Measurements from ENCODE around the gene ADGRL3.

Gene ADGRL3

DNA sequence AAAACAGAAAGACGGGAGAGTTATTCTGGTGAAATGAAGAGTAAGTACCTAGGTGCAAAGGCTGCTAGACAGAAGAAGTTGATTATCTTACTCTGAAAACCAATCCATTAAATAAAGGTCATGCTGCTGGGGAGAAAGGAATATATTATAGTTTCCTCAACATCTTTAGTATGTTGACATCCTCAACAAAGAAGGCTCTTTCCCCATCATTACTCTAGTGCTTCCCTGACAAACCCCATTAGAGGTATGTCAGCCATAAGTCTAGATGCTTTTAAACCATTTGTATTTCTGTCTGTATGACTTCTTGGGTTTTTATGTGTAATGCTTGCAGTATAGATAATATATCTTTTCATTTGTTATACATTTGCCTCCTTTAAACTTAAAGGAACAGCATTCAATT lies 75.9 kb downstream of the ADGRL3 start:
- no peak overlapping the region for H3K4me3 Mint-ChIP-seq
- no peak overlapping the region for H3K27ac Mint-ChIP-seq
- no peak for ATAC-seq (replicated peaks)

DNA sequence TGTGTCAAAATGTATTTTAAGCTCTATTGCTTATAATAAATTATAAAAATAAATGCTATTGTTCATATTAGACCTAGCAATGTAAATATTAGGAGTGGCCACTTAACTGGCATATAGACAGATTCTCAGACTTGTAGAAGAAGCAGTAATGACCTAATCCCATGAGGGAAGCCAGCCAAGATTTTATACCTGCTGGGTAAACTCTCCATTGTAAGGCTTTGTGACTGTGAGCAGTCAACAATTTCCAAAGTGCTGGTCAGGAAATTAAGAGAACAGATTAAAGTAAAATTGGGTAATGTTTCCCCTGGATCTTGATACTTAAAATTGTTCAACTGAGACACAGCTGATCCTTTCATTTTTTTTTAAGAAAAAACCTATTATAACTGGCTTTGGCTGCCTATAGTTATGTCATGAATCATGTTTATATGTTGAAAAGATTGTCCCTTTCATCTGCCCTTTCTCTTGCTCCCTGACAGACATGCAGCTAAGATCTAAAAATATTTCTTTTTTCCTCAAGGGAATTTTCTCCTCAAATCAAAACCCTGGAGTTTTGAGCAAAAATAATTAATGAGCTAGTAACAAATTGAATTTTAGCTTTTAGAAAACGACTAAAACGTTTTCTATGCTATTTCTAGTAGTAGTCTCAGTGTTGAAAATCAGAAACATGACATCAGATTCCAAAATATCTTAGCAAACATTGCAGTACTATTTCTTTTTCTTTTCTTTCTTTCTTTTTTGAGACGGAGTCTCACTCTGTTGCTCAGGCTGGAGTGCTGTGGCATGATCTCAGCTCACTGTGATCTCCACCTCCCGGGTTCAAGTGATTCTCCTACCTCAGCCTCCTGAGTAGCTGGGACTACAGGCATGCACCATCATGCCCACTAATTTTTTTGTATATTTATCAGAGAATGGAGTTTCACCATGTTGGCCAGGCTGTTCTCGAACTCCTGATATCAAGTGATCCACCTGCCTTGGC lies 77.9 kb downstream of the ADGRL3 start:
- DNase-seq, result no peak
- H3K36me3 Mint-ChIP-seq, result no peaks in the 10 kb centered on the region

More for the DNA sequence above, 75.9 kb downstream of the ADGRL3 start:
- Mint-ChIP-seq H3K27me3 (no peaks in the 10 kb centered on the region), H3K4me1 (no peaks in the 10 kb centered on the region), H3K9me3 (no peaks in the 10 kb centered on the region), H3K36me3 (no peaks in the 10 kb centered on the region)
- DNase-seq, result no peak

DNA sequence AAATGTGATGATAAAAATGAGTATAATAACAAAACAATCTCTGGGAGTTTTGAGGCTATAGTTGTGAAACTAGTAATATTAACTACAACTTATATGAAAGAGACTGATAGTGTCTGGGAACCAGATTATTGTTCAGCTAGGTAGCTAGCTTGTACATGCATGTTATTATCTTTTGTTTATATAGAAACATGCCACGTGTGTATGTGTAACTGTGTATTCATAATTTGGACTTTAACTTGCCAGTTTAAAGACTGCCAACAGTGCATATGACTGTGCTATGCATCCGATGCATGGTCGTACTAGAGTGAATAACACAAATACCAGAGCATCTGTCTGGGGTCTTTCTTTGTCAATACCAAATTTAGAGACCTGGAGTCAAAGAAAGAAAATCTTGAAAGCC lies 92.2 kb downstream of the ADGRL3 start:
- no peak overlapping the region for H3K27ac Mint-ChIP-seq
- no peaks in the 10 kb centered on the region for H3K4me1 Mint-ChIP-seq
- no peak for ATAC-seq (replicated peaks)
- DNase-seq, result no peak
- H3K27me3 Mint-ChIP-seq, result no peaks in the 10 kb centered on the region
- H3K9me3 Mint-ChIP-seq, result peaks cover 0 to 1% of the 10 kb centered on the region in 2 donors
- no peak overlapping the region for H3K4me3 Mint-ChIP-seq
- no peaks in the 10 kb centered on the region for H3K36me3 Mint-ChIP-seq

More for the DNA sequence above, 77.9 kb downstream of the ADGRL3 start:
- H3K27me3 Mint-ChIP-seq, result no peaks in the 10 kb centered on the region
- no peaks in the 10 kb centered on the region for H3K4me1 Mint-ChIP-seq
- no peak overlapping the region for H3K27ac Mint-ChIP-seq
- ATAC-seq (replicated peaks), result no peak
- H3K9me3 Mint-ChIP-seq, result no peaks in the 10 kb centered on the region
- H3K4me3 Mint-ChIP-seq, result no peak overlapping the region

DNA sequence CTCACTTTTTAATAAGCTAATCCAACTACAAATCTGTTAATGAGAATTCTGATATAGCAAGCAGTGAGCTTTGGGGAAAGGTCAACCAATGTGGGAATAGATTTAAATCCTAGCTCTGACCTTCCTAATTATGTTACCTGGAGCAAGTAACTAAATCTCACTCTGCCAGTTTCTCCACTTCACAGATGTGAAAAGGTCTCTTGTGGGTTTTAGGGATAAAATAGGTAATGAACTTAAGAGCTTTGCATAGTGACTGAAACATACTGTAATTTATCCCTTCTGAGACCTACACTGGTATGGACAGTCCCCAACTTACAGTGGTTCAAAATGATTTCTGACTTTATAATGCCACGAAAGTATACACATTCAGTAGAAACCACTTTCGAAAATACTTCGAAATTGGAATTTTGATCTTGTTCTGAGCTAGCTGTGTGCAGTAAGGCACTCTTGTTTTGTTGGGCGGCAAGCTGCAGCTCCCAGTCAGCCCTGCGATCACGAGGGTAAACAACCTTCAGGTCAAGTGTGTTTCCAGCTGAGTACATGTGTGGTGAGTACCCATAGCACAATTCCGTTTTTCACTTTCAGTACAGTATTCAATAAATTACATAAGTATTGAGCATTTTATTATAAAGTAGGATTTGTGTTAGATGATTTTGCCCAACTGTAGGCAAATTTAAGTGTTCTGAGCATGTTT lies 93.7 kb downstream of the ADGRL3 start:
- Mint-ChIP-seq H3K27ac (no peak overlapping the region), H3K9me3 (peaks cover 0 to 1% of the 10 kb centered on the region in 2 donors), H3K4me1 (no peaks in the 10 kb centered on the region), H3K27me3 (no peaks in the 10 kb centered on the region), H3K36me3 (no peaks in the 10 kb centered on the region), H3K4me3 (no peak overlapping the region)
- ATAC-seq (replicated peaks), result no peak
- no peak for DNase-seq

DNA sequence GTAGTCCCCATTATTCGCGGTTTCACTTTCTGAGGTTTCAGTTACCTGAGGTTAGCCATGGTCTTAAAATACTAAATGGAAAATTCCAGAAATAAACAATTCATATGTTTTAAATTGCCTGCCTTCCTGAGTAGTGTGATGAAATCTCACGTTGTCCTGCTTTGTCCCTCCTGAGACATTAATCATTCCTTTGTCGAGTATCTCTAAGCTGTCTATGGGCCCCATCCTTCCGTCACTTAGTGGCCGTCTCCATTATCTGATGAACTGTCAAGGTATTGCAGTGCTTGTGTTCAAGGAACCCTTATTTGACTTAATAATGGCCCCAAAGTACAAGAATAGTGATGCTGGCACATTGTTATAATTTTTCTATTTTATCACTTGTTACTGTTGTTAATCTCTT lies 94.8 kb downstream of the ADGRL3 start:
- Mint-ChIP-seq H3K27ac (no peak overlapping the region), H3K9me3 (peaks cover 0 to 1% of the 10 kb centered on the region in 2 donors), H3K27me3 (no peaks in the 10 kb centered on the region), H3K36me3 (no peaks in the 10 kb centered on the region), H3K4me3 (no peak overlapping the region), H3K4me1 (no peaks in the 10 kb centered on the region)
- ATAC-seq (replicated peaks) (no peak), DNase-seq (no peak)

DNA sequence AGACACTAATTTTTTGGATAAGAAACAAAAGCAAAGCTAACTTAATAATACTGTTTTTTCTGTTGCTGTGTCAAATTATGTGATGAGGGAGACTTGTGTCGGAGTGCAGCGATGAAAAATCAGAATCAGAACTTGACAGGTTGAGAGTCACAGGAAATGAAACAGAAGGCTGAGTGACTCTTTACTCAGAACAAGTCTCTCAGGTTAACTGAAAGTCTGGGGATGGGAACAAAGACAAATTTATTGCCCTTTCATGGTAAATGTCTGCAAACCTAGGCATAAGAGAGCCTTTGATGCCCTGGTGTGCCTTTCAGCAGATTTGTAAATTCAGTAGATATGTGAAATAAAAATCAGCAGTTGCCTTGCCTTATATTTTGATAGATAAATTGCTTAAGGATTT lies 96.0 kb downstream of the ADGRL3 start:
- Mint-ChIP-seq H3K27me3 (no peaks in the 10 kb centered on the region), H3K36me3 (no peaks in the 10 kb centered on the region)

DNA sequence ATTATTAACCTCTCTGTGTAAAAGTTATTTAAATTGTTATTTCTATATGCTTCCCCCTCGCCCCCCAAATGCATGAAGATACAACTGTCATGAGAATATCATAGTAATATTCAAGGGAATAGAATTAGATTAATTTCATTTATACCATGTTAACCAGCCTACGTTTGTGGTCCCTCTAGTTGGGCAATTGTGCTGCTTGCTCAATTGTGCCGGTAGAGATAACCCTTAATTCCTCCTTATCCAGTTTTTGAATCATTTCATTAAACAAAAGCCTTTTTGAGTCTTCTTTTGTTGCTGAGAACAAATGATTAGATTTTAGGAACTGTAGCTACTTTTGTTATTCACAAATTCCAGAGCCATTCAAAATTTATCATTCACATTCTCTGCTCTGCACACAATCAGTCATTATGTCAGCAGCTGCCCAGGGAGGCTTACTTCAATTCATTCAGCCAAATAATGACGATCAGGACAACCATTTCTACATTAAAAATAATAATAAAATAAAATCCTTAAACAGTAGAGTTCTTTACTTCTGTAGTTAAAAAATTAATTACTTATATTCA lies 98.1 kb downstream of the ADGRL3 start:
- ATAC-seq (replicated peaks), result no peak
- no peaks in the 10 kb centered on the region for H3K4me1 Mint-ChIP-seq
- H3K9me3 Mint-ChIP-seq, result no peaks in the 10 kb centered on the region
- no peak overlapping the region for H3K27ac Mint-ChIP-seq
- H3K36me3 Mint-ChIP-seq, result no peaks in the 10 kb centered on the region
- no peak for DNase-seq
- no peak overlapping the region for H3K4me3 Mint-ChIP-seq
- H3K27me3 Mint-ChIP-seq, result no peaks in the 10 kb centered on the region

More for the DNA sequence above, 96.0 kb downstream of the ADGRL3 start:
- no peak overlapping the region for H3K4me3 Mint-ChIP-seq
- ATAC-seq (replicated peaks), result no peak
- DNase-seq, result no peak
- no peak overlapping the region for H3K27ac Mint-ChIP-seq
- H3K4me1 Mint-ChIP-seq, result no peaks in the 10 kb centered on the region
- peaks cover 0 to 1% of the 10 kb centered on the region in 2 donors for H3K9me3 Mint-ChIP-seq

DNA sequence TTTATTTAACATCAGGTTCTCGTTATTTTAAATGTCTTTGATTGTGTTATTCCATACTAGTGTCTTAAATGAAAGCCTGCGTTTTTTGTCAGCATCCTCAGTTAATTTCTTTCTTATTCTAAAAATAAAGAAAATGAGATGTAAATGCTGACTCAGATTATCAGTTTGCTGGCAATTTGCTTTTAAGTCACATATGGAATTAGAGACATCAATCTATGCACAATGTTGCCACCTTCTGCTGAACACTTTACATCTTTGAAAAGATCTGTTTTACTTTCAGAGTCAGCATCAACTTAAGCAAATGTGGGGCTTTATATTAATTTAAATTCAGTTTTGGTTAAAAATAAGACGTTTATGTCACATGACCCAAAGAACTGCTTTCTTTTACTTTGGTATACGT lies 99.2 kb downstream of the ADGRL3 start:
- no peak overlapping the region for H3K4me3 Mint-ChIP-seq
- no peak for ATAC-seq (replicated peaks)

DNA sequence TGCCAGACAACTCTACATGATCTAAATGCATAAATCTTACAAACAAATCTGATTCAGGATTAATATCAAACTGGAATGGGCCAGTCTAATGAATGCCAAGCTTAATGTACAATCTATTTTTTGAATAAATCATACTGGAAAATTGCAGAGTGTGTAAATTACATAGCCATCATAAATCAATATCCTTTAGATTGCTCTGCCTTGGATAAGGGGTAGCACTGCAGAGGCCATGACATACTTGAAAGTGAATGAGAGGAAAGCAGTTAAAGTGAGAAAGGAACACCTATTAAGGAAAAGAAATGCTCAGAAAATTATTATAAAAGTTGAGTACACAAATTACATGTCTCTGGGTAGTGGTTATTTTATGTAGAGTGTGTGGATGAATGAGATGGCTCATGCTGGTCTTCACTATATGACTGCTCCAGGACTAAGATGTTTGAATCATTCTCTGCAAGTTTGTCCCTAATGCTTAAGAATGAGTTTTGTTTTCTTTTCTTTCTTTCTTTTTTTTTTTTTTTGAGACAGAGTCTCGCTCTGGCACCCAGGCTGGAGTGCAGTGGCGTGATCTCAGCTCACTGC lies 100.2 kb downstream of the ADGRL3 start:
- H3K27me3 Mint-ChIP-seq, result no peaks in the 10 kb centered on the region
- H3K36me3 Mint-ChIP-seq, result no peaks in the 10 kb centered on the region
- peaks cover 0 to 2% of the 10 kb centered on the region in 2 donors for H3K9me3 Mint-ChIP-seq
- H3K27ac Mint-ChIP-seq, result no peak overlapping the region
- DNase-seq (no peak), ATAC-seq (replicated peaks) (no peak)
- no peak overlapping the region for H3K4me3 Mint-ChIP-seq
- no peaks in the 10 kb centered on the region for H3K4me1 Mint-ChIP-seq

More for the DNA sequence above, 99.2 kb downstream of the ADGRL3 start:
- Mint-ChIP-seq H3K36me3 (no peaks in the 10 kb centered on the region), H3K27ac (no peak overlapping the region), H3K4me1 (no peaks in the 10 kb centered on the region), H3K27me3 (no peaks in the 10 kb centered on the region), H3K9me3 (no peaks in the 10 kb centered on the region)
- no peak for DNase-seq

DNA sequence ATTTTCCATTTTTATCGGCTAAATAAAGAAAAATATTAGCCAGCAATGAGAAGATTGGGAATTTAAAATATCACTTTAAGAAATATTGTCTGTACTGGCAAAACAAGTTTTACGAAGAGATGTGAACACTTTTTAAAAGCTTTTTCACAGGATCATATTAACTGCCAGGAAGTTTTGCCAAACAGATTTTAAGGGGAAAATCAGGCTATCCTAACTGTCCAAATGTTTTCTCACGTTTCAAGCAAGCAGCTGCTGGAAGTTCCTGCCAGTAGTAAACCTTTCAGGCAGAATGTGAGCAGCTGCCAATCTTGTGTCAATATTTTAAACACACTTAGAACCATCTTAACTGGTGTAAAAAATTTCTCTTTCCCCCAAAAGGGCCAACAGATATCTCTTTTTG lies 101.1 kb downstream of the ADGRL3 start:
- Mint-ChIP-seq H3K4me1 (no peaks in the 10 kb centered on the region), H3K27ac (no peak overlapping the region), H3K4me3 (no peak overlapping the region), H3K27me3 (no peaks in the 10 kb centered on the region), H3K36me3 (no peaks in the 10 kb centered on the region), H3K9me3 (peaks cover 0 to 5% of the 10 kb centered on the region in 2 donors)
- ATAC-seq (replicated peaks) (no peak), DNase-seq (no peak)

DNA sequence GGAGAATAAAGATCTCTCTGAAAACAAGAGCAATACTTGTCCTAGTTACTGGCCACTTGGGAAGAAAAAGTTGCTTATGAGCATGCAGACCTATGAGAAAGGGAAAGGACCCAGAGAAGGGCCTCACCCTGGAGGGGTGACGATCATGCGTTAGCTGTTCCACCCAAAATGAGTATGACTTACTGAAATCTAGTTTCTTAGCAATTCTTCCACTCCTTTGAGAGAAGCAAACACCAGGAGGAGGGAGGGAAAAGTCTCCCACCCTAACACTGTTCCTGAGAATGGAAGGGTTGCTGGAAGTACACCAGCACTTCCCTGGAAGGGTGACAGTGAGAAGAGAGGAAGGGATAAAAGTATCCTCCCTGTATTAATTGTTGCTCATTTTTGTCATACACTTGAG lies 107.9 kb downstream of the ADGRL3 start:
- Mint-ChIP-seq H3K27ac (no peak overlapping the region), H3K4me3 (no peak overlapping the region), H3K9me3 (peaks cover 2 to 5% of the 10 kb centered on the region in 2 donors), H3K27me3 (no peaks in the 10 kb centered on the region), H3K4me1 (no peaks in the 10 kb centered on the region), H3K36me3 (no peaks in the 10 kb centered on the region)
- ATAC-seq (replicated peaks), result no peak
- no peak for DNase-seq

DNA sequence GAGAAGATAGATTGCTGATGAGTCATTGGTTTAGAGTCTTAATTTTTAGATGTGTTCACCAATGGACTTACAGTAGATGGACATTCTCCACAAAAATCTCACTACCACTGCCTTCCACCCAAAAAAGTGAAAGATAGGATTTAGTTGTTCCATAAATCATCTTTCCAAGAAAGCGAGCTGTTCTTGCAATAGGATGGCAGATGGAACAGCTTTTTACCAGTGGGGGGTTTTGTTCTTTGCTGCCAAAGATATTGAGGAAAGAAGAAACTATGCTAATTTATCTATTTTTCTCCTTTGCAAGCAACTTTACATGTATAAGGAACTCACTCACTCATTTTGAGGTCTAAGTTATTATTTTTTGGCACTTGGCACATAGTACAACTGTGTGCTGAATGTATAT lies 109.5 kb downstream of the ADGRL3 start:
- no peak for DNase-seq
- Mint-ChIP-seq H3K27me3 (no peaks in the 10 kb centered on the region), H3K9me3 (peaks cover 2 to 5% of the 10 kb centered on the region in 2 donors), H3K36me3 (no peaks in the 10 kb centered on the region), H3K4me3 (no peak overlapping the region), H3K27ac (no peak overlapping the region), H3K4me1 (no peaks in the 10 kb centered on the region)
- ATAC-seq (replicated peaks), result no peak

DNA sequence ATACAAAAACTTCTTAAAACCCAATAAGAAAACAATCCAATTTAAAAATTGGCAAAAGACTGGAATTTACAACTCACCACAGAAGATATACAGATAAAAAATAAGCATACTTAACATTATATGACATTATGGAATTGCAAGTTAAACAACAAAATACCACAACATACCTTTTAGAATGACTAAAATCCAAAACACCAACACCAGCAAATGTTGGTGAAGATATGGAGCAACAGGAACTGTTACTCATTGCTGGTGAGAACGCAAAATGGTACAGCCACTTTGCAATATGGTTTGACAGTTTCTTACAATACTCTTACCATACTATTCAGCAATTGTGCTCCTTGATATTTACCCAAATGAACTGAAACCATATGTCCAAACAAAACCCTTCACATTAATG lies 112.4 kb downstream of the ADGRL3 start:
- Mint-ChIP-seq H3K4me1 (no peaks in the 10 kb centered on the region), H3K9me3 (peaks cover 0 to 2% of the 10 kb centered on the region in 2 donors), H3K27ac (no peak overlapping the region), H3K36me3 (no peaks in the 10 kb centered on the region), H3K27me3 (no peaks in the 10 kb centered on the region), H3K4me3 (no peak overlapping the region)
- DNase-seq, result no peak
- no peak for ATAC-seq (replicated peaks)

DNA sequence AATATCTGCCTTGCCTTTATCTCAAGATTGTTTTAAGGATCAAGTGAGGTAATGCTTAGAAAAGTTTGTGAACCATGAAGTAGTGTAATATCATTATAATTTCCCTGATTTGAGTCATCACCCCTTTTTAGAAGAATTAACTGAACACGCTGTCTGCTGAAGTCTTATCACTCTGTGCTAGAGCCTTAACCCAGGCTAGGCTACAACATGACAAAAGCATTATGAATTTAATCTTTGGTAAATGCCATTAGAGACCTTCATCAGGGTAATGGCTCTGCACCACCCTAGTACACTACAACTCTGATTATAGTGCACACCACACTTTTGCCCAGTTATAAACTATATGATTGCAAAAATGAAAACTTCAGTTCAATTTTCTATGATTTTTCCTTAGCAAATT lies 118.3 kb downstream of the ADGRL3 start:
- H3K9me3 Mint-ChIP-seq, result peaks cover 0 to 2% of the 10 kb centered on the region in 2 donors
- H3K4me3 Mint-ChIP-seq, result no peak overlapping the region
- H3K4me1 Mint-ChIP-seq, result no peaks in the 10 kb centered on the region
- DNase-seq (no peak), ATAC-seq (replicated peaks) (no peak)
- no peak overlapping the region for H3K27ac Mint-ChIP-seq
- H3K36me3 Mint-ChIP-seq, result no peaks in the 10 kb centered on the region
- no peaks in the 10 kb centered on the region for H3K27me3 Mint-ChIP-seq

Measured in stimulated activated naive B cell treated with anti-CD40 and anti-IgM and Interleukin-4, amounts not matched to agents 10 μg/mL and 1 μg/mL and 100 μg/mL, for 72 hours (primary cell).